HS-5 (cell line): ENCODE measurements around the gene ANLN.

Experiments
- DNase-seq: peaks from one replicate; pipeline ENCODE4 v3.0.0-alpha.2; 2012; ENCODE audit warnings: low read depth

The ANLN gene, protein sequence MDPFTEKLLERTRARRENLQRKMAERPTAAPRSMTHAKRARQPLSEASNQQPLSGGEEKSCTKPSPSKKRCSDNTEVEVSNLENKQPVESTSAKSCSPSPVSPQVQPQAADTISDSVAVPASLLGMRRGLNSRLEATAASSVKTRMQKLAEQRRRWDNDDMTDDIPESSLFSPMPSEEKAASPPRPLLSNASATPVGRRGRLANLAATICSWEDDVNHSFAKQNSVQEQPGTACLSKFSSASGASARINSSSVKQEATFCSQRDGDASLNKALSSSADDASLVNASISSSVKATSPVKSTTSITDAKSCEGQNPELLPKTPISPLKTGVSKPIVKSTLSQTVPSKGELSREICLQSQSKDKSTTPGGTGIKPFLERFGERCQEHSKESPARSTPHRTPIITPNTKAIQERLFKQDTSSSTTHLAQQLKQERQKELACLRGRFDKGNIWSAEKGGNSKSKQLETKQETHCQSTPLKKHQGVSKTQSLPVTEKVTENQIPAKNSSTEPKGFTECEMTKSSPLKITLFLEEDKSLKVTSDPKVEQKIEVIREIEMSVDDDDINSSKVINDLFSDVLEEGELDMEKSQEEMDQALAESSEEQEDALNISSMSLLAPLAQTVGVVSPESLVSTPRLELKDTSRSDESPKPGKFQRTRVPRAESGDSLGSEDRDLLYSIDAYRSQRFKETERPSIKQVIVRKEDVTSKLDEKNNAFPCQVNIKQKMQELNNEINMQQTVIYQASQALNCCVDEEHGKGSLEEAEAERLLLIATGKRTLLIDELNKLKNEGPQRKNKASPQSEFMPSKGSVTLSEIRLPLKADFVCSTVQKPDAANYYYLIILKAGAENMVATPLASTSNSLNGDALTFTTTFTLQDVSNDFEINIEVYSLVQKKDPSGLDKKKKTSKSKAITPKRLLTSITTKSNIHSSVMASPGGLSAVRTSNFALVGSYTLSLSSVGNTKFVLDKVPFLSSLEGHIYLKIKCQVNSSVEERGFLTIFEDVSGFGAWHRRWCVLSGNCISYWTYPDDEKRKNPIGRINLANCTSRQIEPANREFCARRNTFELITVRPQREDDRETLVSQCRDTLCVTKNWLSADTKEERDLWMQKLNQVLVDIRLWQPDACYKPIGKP

DNA sequence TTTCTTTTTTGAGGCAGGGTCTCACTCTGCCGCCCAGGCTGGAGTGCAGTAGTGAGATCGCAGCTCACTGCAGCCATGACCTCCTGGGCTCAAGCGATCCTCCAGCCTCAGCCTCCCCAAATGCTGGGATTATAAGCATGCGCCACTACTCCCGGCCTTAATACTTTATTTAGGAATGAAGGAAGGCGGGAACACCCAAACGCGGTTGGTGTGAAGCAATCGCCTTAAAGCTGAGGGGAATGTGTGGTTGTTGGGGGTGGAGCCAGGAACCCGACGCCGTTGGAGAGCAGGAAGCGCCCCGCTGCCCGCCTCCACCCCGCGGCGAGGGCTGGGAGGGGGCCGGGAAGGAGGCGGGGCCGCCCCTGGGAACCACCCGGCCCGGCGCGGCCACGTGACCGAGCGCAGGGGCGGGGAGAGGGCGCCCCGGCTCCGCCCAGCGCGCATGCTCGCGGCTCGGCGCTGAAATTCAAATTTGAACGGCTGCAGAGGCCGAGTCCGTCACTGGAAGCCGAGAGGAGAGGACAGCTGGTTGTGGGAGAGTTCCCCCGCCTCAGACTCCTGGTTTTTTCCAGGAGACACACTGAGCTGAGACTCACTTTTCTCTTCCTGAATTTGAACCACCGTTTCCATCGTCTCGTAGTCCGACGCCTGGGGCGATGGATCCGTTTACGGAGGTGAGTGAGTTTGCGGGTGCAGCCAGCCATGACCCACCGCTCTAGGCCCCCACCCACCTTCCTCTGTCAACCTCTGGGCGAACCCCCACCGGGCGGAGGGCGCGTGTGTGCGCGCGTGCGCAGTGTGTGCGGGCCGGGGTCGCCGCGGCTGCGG, at the start of gene ANLN:
Gene ANLN, plus strand, starts transcription at position 492 of the 828 bp plus-strand sequence. Its CDS starts 165 bp downstream, at position 657.
- DNase-seq: peak; percentile 96

DNA sequence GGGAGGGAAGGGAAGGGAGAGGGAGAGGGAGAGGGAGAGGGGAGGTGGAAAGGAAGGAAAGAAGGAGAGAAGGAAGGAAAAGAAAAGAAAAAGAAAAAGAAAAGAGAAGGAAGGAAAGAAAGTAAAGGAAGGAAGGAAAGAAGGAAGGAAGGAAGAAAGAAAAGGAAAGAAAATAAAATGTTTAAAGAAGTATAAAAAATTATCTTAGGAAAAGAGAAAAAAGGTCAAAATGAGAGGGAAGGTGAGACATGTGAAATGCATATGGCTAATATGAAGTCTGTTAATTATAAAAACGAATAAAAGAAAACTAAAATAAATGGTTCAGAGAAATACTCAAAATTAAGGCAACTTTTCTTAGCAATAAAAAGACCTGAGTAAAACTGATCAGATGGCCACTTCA, 46.1 kb upstream of the ANLN start:
- DNase-seq: no peak

DNA sequence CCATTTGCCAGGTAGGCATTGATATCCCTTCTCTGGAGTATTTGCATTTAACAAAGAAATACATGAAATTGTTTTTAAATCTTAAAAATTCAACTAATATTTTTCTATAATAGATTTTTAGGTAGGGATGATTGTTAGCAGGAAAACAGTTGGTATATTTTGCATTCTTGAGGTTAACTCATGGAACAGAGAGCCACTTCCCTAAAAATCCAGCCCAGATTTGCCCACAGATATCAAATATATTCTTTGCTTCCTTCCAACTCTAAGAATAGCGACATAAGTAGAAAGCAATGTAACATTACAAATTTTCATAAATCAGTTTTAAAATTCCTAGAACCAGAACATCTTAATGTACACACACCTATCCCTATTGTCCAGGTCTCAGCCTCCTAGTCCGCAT, 45.0 kb upstream of the ANLN start:
- DNase-seq: no peak

DNA sequence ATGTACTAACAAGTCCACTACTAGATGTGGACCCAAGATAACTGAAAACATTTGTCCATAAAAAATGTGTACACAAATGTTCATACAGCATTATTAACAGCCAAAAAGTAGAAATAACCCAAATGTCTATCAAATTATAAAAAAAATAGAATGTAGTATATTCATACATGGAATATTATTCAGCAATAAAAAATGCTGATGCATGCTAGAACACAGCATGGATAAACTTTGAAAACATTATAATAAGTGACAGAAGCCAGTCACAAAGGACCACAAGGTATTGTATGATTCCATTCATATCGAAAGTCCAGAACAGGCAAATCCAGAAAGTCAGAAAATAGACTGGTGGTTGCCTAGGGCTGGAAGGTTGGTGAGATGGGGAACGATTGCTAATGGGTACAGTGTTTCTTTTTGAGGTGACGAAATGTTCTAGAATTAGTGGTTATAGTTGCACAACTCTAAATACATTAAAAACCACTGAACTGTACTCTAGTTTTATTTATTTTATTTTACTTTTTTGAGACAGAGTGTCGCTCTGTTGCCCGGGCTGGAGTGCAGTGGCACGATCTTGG, 43.3 kb upstream of the ANLN start:
- no peak for DNase-seq

DNA sequence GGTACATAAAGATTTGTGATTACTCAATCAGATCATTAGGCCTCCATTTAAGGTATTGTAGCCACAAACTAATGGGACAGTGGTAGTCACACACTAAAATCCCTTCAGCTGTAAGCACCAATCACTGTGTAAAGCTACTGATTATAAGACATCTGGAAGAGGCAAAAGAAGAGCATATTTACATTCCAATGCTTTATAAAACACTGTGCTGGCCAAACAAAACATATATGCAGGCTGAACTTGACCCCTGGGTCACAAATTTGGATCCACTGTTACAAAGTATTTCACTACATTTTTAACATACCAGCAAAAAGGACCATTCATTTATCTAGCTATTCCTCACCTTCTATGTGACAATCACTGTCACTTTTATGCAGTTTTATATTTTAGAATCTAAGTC, 41.4 kb upstream of the ANLN start:
- peak; percentile 49 for DNase-seq

DNA sequence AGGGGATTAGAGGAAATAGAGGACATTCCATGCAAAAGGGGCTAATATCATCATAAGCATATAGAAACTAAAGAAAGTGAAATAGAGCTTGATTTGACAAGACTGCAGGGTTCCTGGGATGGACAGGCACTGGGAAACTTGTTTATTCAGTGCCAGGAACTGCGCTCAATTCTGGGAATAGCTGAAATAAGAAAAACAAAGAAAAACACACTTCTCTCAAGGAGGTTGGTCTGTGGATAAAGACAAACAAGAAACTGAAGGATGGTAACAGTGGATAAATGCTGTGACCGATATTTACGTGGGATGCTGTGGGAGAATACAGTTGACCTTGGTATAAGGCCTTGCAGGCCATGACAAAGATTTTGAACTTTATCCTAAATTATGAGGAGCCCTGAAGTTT, 40.9 kb upstream of the ANLN start:
- DNase-seq: no peak

DNA sequence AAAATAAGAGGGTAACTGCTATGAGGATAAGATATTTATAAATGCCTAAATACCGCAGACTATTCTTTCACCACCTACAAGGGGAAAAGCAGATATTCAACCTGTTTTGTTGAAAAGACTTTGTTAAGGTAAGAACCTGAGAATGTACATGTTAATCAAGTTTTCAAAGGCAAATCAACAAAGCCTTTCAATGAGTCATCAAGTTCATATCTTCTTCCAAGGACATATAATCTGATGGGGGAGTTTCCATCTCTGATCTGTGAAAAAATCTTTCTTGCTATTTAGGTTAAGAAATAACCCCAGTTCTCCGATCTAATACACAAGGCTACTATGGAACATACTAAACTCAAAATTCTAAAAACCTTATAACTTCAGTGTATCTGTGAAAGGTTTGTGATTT, 40.0 kb upstream of the ANLN start:
- no peak for DNase-seq

DNA sequence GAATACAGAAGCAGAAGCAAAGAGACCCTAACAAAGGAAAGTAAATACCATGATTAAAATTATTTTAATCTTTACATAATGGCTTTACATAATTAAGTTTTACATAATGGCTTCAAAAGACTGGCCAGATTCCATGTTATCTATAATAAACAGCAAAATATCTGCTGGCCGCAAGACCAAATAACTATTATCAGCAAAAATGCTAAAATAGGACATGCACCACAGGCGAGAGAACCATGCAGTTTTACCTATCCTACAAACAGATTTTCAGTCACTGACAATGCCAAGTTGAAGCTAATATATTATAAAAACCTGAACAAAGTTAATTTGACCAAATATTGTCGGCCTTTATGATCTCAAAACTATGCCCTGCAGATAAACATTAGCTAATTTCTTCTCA, 34.2 kb upstream of the ANLN start:
- DNase-seq: no peak

DNA sequence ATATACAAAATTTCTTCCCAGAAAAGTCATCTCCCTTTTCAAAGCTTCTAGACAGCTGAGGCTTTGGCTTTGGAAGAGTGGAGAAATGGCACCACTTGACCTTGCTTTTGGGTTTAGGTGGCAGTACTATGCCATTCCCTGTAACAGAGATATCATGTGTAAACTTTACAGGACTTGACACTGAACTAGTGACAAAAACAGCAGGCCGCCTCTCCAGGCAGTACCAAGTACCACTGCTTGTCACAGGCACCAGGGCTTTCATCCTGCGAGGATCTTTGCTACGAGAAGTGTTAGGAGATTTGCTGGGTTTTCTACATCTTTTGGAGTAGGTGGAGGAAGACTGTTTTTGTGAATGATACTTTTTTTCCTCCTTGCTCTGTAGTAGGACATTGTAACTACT, 32.6 kb upstream of the ANLN start:
- DNase-seq: no peak

DNA sequence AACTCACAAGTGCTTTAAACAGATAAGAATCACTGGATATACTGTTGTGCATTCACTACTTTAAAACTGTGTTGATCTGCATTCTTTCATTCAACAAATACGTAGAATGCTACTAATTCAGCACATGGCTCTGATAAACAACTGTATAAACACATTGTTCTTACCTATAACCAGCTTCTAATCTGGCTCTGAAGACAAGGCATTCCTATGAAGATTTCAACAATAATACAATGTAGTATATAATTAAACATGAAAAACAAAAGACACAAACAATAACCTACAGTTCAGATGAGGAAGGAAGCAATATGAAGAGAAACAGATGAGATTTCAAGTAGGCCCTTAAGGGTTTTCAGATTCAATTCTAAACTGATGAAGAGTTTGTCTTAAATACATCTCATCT, 31.1 kb upstream of the ANLN start:
- DNase-seq: no peak

DNA sequence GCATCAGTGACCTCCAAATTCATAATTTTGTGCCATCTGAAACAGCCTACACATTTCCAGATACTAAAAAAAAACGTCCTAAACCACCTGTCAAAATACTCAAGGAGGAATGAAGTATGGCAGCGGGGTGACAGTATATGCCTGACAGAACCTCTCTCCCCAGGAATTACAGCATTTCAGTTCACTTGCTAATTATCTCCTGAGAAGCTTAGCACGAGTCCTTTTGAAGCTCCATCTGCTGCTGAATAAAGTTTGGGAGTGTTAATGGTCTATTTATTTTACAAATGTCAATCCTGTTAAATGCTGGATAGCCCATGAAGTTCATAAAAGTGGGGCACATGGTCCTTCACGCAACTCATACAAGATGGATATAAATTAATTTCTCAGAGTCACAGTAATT, 29.4 kb upstream of the ANLN start:
- no peak for DNase-seq

DNA sequence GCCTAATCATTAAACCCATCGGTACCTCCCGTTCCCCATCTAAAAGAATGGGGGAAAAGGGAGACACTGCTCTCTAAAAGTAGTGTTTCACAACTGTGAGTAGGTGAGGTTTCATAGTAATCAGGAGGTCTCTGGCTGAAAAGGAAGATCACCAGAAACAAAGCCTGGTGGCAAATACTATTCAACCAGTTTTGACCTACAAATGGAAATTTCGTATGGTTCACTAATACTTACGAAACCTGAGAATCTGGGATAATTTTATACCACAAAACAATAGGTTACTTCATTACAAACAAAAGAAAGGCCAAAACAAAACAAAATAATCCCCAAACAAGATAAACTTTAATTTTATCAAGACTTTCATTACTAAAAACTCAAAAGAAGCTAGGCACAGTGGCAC, 28.4 kb upstream of the ANLN start:
- DNase-seq: no peak

DNA sequence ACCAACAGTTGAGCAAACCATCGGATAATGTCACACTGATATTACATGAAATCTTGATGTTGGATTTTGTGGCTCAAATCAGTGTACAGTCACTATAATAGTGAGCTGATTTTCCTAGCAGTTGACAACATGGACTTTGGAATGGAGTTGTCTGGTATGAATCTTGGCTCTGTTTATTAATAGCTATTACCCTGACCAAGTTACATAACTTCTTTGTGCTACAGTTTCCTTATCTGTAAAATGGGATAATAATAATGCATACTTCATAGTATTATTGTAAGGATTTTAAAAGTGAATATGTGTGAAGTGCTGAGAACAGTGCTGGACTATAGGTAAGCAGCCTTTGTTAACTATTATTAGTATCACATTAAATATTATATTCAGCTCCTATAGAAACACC, 26.1 kb upstream of the ANLN start:
- DNase-seq: no peak

DNA sequence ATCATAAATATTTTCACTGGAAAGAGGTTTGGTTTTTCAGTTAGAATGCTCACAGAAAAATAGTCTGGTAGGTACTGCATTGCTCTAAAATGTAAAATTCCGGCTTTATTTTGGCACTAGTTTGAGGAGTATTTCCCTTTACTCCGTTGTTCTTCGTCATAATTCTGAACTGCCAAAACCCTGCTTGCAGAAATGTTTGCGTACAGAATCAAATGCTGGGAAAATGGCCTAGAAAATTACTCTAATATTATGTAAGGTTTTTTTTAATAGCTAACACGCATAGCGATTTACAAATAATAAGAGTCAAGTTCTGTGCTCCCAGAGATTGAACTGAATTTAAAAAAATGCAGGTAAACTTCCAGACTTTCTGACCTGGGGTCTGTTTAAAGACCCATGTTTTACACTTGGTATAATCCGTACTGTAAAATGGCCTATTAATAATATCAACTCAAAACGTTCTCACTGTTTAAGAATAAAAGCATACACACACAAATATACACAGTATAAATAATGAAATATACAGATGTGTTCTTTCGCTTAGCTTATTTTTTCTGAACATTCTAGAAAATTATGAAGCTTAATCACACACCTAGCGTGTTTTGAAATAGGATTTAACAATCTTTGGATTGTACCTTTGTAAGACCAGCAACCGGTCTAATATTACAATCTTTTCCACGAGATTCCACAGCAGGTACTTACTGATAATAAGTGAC, 23.5 kb upstream of the ANLN start:
- no peak for DNase-seq

DNA sequence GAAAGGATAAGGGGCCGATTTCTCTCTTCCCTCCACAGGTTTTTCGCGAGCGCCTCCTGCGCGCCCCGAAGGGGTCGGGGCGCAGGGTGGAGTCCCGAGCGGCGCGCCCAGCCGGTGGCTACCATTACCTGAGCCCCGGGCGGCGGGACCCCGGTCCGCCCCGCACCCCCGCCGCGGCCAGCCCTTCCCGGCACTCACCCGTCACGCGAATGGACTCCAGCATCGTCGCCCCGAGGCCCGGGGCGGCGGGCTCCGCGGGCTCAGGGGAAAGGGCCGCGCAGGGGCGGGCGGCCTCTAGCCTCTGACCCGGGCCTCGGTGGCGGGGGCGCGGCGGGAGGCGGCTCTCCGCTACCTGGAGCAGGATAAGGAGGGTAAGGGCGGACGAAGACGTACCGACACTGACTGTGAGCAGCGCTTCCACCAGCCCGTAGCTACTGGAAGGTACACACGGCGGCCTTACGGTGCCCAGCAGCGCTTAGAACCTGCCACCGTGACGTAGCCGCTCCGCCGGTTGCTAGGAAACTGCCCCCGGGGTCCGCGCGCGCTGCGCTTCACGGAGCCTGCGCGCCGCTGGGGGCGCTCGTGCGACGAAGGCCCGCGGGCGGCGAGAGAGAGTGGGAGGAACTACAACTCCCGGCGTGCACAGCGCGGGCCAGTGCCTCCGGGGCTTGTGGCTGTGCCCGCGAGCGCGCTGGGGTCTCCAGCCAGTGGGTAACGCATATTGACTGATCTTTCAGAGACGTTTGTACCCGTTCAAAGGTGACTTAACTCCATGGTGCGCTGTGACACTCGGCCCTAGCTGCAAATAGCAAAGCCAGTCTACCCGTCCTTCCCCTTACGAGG, 22.7 kb upstream of the ANLN start:
- DNase-seq: peak; percentile 66

DNA sequence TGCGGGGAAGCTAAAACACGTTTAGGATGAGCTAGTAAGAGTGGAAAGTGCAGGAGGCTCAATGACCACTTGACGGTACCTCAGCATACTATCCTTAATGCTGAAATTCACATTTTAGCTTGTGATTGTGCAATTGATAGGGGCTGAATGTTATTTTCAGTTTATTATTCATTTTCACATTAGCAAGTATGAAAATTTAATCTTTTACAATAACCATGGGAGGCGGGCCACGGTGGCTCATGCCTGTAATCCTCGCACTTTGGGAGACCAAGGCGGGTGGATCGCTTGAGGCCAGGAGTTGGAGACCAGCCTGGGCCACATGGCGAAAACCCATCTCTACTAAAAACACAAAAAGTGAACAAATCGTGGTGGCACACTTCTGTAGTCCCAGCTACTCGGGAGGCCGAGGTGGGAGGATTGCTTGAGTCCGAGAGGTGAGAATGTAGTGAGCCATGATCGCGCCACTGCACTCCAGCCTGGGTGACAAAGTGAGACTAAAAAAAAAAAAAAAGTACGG, 22.0 kb upstream of the ANLN start:
- no peak for DNase-seq

DNA sequence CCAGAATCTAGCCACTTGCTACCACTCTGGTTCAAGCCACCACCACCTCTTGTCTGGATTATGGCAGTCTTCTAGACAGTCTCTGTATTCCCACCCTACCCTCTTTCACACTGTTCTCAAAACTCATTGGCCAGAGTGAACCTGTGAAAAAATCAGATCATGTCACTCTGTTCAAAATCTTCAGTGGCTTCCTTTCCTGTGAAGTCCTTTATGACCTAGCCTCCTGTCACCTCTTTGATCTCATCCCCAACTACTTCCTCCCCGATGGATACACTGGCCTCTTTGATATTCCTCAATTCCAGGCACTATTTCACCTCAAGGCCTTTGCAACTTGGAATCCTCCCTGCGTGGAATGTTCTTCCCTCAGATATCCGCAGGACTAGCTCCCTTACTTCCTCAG, 21.2 kb upstream of the ANLN start:
- DNase-seq: no peak

DNA sequence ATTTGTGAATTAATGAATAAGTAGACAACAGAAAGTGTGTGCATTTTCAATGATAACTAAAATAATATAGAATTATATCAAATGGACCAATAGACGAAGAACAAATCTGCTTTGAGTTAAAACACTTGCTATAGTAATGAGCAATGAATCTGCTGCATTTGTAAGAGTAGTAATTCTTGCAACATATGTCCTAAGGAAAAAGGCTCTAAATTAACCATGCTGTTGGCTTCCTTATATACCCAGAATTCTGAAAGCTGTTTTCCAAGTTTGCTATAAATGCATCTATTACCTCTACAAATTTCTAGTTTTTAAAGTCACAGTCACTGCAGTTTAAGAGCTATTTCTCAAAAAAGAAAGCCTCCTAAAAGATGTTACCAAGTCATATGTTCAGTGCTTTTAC, 20.5 kb upstream of the ANLN start:
- DNase-seq: no peak

DNA sequence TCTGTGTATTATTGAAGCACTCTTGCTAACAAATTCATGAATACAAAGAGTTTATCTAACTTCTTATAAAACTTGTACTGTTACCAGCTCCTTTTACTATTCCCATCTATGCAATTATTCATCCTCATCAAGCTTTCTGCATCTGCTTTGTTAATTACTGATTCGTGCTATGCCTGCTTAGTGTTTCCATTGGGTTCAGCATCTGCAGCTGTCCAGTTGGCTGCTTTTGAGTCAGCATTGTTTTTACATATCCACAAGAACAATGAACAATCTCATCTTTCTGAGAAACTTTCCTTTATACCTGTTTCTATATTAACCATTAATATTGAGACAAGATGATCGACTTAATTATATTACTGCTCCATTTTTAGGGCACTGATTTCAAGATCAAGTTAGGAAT, 19.6 kb upstream of the ANLN start:
- DNase-seq: no peak

DNA sequence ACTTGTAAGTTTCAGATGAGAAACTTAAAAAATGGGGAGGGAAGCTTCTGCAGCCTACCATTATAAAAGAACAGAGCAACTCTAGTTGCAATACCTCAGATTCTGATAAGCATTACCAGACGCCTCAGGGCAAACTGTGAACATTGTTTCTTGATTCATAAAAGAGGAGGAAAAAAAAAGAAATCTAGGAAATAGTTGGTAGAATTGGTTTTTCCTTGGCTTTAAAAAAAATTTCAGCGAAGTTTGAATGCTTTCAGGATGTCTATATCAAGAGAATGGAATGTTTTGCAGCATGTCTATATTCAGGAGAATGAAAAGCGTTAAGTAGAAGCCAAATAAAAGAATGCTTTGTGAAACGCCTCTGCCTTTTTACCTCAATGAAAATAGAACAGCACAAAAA, 17.5 kb upstream of the ANLN start:
- no peak for DNase-seq
